NCI-H2196 treated with DMSO at 0.1 percent for 48 hours (cell line): ENCODE results near the gene TMEM138.
A peak's percentile ranks its signal among the peaks of the same experiment; 100 is the strongest.

Experiments
- DNase-seq: peaks from one replicate; lab custom pipeline; 2025; ENCODE audit not compliant: unreplicated experiment; lab: John Stamatoyannopoulos, UW

The TMEM138 gene

GRCh38 chr11:61341706-61342105 lies 20.5 kb upstream of the TMEM138 start:
- no peak for DNase-seq

- DNase-seq = no peak
Measured at GRCh38 chr11:61342207-61342803, 19.9 kb upstream of the TMEM138 start.

- no peak for DNase-seq
Measured at GRCh38 chr11:61343792-61344745, 18.1 kb upstream of the TMEM138 start.

GRCh38 chr11:61345170-61345610 lies 17.0 kb upstream of the TMEM138 start:
- DNase-seq = no peak

GRCh38 chr11:61345954-61346843 lies 16.0 kb upstream of the TMEM138 start:
- DNase-seq = no peak

- DNase-seq = no peak
Measured at GRCh38 chr11:61347916-61348461, 14.2 kb upstream of the TMEM138 start.

- peak; percentile 8 for DNase-seq
Measured at GRCh38 chr11:61349189-61349751, 12.9 kb upstream of the TMEM138 start.

- no peak for DNase-seq
Measured at GRCh38 chr11:61349916-61350315, 12.3 kb upstream of the TMEM138 start.

- DNase-seq = no peak
Measured at GRCh38 chr11:61350336-61350735, 11.8 kb upstream of the TMEM138 start.

- no peak for DNase-seq
Measured at GRCh38 chr11:61350803-61351202, 11.4 kb upstream of the TMEM138 start.

- no peak for DNase-seq
Measured at GRCh38 chr11:61352038-61352437, 10.1 kb upstream of the TMEM138 start.

- DNase-seq = no peak
Measured at GRCh38 chr11:61353131-61354067, 8.8 kb upstream of the TMEM138 start.

- DNase-seq = no peak
Measured at GRCh38 chr11:61354208-61354607, 8.0 kb upstream of the TMEM138 start.

- DNase-seq = no peak
Measured at GRCh38 chr11:61356706-61357105, 5.5 kb upstream of the TMEM138 start.

GRCh38 chr11:61357233-61357893 lies 4.8 kb upstream of the TMEM138 start:
- no peak for DNase-seq

GRCh38 chr11:61357894-61358239 lies 4.3 kb upstream of the TMEM138 start:
- DNase-seq = no peak

- no peak for DNase-seq
Measured at GRCh38 chr11:61358566-61358965, 3.6 kb upstream of the TMEM138 start.

GRCh38 chr11:61359516-61359915 lies 2.7 kb upstream of the TMEM138 start:
- DNase-seq = no peak

- no peak for DNase-seq
Measured at GRCh38 chr11:61361237-61361740, 885 bp upstream of the TMEM138 start.
